Chondrocyte (in vitro differentiated cells): ENCODE data around the gene RNASEH1. TPM values are rescaled to one million over a fixed set of nuclear protein-coding genes. Genes with fewer than 3 reads are reported as not detected.

Source experiments
- DNase-seq: peaks from one replicate; pipeline ENCODE4 v3.0.0; 2021; ENCODE audit warnings: mixed read lengths, low spot score
- H3K27ac Mint-ChIP-seq: one replicate; pipeline ENCODE4 v1.8.0; 2021; ENCODE audit warnings: mild to moderate bottlenecking, moderate library complexity, mixed read lengths; ENCODE audit not compliant: unreplicated experiment
- H3K27me3 Mint-ChIP-seq: 2 replicates; pipeline ENCODE4 v1.8.0; 2021; ENCODE audit warnings: low read depth, mixed read lengths
- H3K36me3 Mint-ChIP-seq: 2 replicates; pipeline ENCODE4 v1.8.0; 2021; ENCODE audit warnings: low read depth, mixed read lengths
- H3K4me1 Mint-ChIP-seq: 2 replicates; pipeline ENCODE4 v1.8.0; 2021; ENCODE audit warnings: low read depth, mild to moderate bottlenecking, mixed read lengths
- H3K4me3 Mint-ChIP-seq: one replicate; pipeline ENCODE4 v1.8.0; 2021; ENCODE audit warnings: mild to moderate bottlenecking, moderate library complexity, mixed read lengths; ENCODE audit not compliant: unreplicated experiment
- H3K9me3 Mint-ChIP-seq: 2 replicates; pipeline ENCODE4 v1.8.0; 2021; ENCODE audit warnings: low read depth, mixed read lengths
- total RNA-seq: library from RNA; stranded (reverse); gene quantifications from 3 replicates; pipeline ENCODE4 v1.2.1, GENCODE V29; 2021
- TF ChIP-seq, protein P1 (sequence below): fragments of 200-600 bp; sonication (generic); IDR thresholded peaks from 2 replicates; pipeline ENCODE4 v1.5.0; 2021; ENCODE audit warnings: antibody characterized with exemption, mild to moderate bottlenecking, moderate library complexity

RNASEH1 gene
- total RNA-seq, 1 donor from 2014 or later, result 28.9 TPM

DNA sequence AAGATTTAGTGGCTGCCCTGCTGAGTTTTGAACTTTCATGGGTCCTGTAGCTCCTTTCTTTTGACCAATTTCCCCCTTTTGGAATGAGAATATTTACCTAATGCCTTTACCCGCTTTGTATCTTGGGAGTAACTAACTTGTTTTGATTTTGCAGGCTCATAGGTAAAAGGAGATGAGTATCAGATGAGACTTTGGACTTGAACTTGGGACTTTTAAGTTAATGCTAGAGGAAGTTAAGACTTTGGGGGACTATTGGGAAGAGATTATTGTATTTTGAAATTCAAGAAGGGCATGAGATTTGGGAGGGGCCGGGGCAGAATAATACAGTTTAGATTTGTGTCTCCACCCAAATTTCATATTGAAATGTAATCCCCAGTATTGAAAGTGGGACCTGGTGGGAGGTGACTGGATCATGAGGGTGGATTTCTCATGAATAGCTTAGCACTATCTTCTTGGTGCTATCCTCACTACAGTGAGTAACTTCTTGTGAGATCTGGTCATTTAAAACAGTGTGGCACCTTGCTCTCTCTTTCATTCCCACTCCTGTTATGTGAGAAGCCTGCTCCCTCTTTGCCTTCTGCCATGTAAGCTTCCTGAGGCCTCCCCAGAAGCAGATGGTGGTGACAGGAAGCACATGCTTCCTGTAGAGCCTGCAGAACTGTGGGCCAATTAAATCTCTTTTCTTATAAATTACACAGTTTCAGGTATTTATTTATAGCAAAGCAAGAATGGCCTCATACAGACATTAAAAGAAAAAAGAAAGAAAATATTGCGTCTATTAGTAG is 44.9 kb downstream of the RNASEH1 start:
- TF ChIP-seq, protein P1, sequence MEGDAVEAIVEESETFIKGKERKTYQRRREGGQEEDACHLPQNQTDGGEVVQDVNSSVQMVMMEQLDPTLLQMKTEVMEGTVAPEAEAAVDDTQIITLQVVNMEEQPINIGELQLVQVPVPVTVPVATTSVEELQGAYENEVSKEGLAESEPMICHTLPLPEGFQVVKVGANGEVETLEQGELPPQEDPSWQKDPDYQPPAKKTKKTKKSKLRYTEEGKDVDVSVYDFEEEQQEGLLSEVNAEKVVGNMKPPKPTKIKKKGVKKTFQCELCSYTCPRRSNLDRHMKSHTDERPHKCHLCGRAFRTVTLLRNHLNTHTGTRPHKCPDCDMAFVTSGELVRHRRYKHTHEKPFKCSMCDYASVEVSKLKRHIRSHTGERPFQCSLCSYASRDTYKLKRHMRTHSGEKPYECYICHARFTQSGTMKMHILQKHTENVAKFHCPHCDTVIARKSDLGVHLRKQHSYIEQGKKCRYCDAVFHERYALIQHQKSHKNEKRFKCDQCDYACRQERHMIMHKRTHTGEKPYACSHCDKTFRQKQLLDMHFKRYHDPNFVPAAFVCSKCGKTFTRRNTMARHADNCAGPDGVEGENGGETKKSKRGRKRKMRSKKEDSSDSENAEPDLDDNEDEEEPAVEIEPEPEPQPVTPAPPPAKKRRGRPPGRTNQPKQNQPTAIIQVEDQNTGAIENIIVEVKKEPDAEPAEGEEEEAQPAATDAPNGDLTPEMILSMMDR, result no peak
- Mint-ChIP-seq H3K27ac (no peak overlapping the region), H3K4me1 (peaks cover 11% of the 10 kb centered on the region), H3K4me3 (no peak overlapping the region), H3K36me3 (peaks cover 36% of the 10 kb centered on the region), H3K27me3 (no peaks in the 10 kb centered on the region), H3K9me3 (peaks cover 12% of the 10 kb centered on the region)
- DNase-seq, result no peak

DNA sequence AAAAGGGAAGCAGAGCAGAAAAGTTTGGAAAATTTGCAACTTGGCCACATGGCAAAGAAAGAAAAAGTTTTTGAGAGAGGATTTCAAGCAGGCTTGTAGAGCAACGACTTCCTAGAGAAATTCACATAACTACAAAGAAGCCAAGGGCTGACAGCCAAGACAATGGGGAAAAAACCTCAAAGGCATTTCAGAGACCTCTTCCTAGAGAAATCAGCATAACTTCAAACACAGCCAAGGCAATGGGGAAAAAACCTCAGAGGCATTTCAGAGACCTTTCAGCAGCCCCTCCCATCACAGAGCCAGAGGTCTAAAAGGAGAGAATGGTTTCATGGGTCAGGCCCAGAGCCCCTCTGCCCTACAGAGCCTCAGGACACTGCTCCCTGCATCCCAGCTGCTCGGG is 46.0 kb downstream of the RNASEH1 start:
- Mint-ChIP-seq H3K36me3 (peaks cover 41% of the 10 kb centered on the region), H3K27me3 (no peaks in the 10 kb centered on the region), H3K27ac (no peak overlapping the region), H3K9me3 (peaks cover 12% of the 10 kb centered on the region), H3K4me3 (no peak overlapping the region), H3K4me1 (peaks cover under 1% of the 10 kb centered on the region)
- TF ChIP-seq, protein P1, result no peak
- DNase-seq, result no peak

DNA sequence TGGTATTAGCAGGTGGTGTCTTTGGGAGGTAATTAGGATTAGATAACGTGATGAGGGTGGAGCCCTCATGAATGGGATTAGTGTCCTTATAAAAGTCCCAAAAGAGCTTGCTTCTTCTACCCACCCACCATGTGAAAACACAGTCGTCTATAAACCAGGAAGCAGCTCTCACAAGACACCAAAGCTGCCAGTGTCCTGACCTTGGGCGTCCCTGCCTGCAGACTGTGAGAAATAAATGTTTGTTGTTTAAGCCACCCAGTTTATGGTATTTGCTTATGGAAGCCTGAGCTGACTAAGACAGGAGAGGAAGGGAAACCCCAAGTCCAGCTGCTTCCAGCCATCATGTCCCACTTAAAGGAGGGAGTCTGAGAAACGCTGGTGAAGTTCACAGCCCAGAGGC is 52.4 kb downstream of the RNASEH1 start:
- H3K27ac Mint-ChIP-seq, result peak overlapping the region; percentile 66
- peaks cover 4% of the 10 kb centered on the region for H3K9me3 Mint-ChIP-seq
- no peak for DNase-seq
- H3K27me3 Mint-ChIP-seq, result no peaks in the 10 kb centered on the region
- peaks cover 9% of the 10 kb centered on the region for H3K4me1 Mint-ChIP-seq
- peaks cover 35% of the 10 kb centered on the region for H3K36me3 Mint-ChIP-seq
- TF ChIP-seq, protein P1, result no peak
- H3K4me3 Mint-ChIP-seq, result no peak overlapping the region

DNA sequence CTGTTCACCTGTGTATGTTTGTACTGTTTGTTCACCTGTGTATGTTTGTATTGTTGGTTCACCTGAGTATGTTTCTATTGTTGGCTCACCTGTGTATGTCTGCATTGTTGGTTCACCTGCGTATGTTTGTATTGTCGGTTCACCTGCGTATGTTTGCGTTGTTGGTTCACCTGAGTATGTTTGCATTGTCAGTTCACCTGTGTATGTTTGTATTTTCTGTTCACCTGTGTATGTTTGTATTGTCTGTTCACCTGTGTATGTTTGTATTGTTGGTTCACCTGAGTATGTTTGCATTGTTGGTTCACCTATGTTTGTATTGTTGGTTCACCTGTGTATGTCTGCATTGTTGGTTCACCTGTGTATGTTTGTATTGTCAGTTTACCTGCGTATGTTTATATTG is 53.4 kb downstream of the RNASEH1 start:
- Mint-ChIP-seq H3K4me1 (peaks cover 9% of the 10 kb centered on the region), H3K36me3 (peaks cover 33% of the 10 kb centered on the region), H3K27me3 (no peaks in the 10 kb centered on the region), H3K4me3 (no peak overlapping the region), H3K27ac (no peak overlapping the region), H3K9me3 (peaks cover 4% of the 10 kb centered on the region)
- TF ChIP-seq, protein P1, result no peak
- no peak for DNase-seq

DNA sequence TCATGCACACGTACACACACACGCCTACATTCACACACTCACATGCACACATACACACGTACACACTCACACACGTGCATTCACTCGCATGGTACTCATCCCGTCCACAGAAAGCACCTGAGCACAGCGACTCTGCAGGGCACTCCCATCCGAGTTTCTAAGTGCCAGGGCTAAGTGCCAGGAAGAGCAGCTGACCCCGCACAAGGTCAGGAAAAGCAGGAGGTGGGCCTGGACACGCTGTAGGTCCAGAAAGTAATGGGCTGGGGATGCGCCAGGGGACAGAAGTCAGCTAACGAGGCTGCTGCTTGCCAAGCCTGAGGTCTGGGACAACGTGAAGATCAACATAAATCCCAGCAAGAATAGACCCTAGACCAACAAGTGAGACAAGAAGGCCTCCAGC is 54.6 kb downstream of the RNASEH1 start:
- no peak overlapping the region for H3K4me3 Mint-ChIP-seq
- H3K27me3 Mint-ChIP-seq, result no peaks in the 10 kb centered on the region

More for the DNA sequence above, 54.6 kb downstream of the RNASEH1 start:
- no peak for DNase-seq
- peaks cover 39% of the 10 kb centered on the region for H3K36me3 Mint-ChIP-seq
- TF ChIP-seq, protein P1, result no peak
- no peak overlapping the region for H3K27ac Mint-ChIP-seq
- peaks cover 3% of the 10 kb centered on the region for H3K9me3 Mint-ChIP-seq
- peaks cover 9% of the 10 kb centered on the region for H3K4me1 Mint-ChIP-seq
